ENCODE measurements around the gene HDAC11. TPM values are rescaled to one million over a fixed set of nuclear protein-coding genes. Genes with fewer than 3 reads are reported as not detected.
A peak's percentile ranks its signal among the peaks of the same experiment; 100 is the strongest.

Gene HDAC11
- total and polyA plus RNA-seq, 2 of the 4 experiments (the other 2 are of a cell fraction) = 9.1 to 11.4 TPM

GRCh38 chr3:13465236-13465873 is 14.8 kb upstream of the HDAC11 start:
- 6% methylated on average over 2 of the region's 4 CpGs; no CpG with 5 or more reads in 1 of the 2 experiments for WGBS, 2 experiments (ENCODE audit: extremely low coverage in 2 of 2, insufficient read length in 1 of 2)
- H2AFZ ChIP-seq (replicated peaks; ENCODE audit: low read length, poor library complexity) = peak overlapping the region; percentile 58
- H4K5ac ChIP-seq (ENCODE audit: low read depth, low read length) = no peak overlapping the region
- H3K9ac ChIP-seq (ENCODE audit: low read depth, low read length) = no peak overlapping the region
- POLR2A ChIA-PET (ENCODE audit: unreplicated experiment) = no interaction called here
- H2BK5ac ChIP-seq (ENCODE audit: low read depth, low read length, poor library complexity, severe bottlenecking) = no peak overlapping the region
- BruUV-seq (replicated peaks) = no TSS peak
- DNase-seq (no peak), ATAC-seq (ENCODE audit: low read depth) (no peak)
- H3K27ac ChIP-seq (ENCODE audit: insufficient read depth, low read length) = no peak overlapping the region
- H3K36me3 ChIP-seq (ENCODE audit: control insufficient read depth, insufficient read depth, low read length) = no peaks in the 10 kb centered on the region
- no peak overlapping the region for H2BK120ac ChIP-seq (ENCODE audit: low read depth, low read length)
- H3K27me3 ChIP-seq (ENCODE audit: control insufficient read depth, insufficient read depth, low read length) = peaks cover 27% of the 10 kb centered on the region
- dilution Hi-C loops (cut with HindIII; ENCODE audit: low sequenced_read_pairs, unreplicated experiment) = no loop called here
- H4K20me1 ChIP-seq (ENCODE audit: insufficient read depth, low read length) = no peaks in the 10 kb centered on the region
- no peaks in the 10 kb centered on the region for H3K9me1 ChIP-seq (ENCODE audit: insufficient read depth, low read length)
- TF ChIP-seq, protein P1, sequence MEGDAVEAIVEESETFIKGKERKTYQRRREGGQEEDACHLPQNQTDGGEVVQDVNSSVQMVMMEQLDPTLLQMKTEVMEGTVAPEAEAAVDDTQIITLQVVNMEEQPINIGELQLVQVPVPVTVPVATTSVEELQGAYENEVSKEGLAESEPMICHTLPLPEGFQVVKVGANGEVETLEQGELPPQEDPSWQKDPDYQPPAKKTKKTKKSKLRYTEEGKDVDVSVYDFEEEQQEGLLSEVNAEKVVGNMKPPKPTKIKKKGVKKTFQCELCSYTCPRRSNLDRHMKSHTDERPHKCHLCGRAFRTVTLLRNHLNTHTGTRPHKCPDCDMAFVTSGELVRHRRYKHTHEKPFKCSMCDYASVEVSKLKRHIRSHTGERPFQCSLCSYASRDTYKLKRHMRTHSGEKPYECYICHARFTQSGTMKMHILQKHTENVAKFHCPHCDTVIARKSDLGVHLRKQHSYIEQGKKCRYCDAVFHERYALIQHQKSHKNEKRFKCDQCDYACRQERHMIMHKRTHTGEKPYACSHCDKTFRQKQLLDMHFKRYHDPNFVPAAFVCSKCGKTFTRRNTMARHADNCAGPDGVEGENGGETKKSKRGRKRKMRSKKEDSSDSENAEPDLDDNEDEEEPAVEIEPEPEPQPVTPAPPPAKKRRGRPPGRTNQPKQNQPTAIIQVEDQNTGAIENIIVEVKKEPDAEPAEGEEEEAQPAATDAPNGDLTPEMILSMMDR (conservative IDR thresholded peaks at IDR 0.05; ENCODE audit: low read depth, low read length) = no peak
- TF ChIP-seq RCOR1 (IDR thresholded peaks at IDR 0.05; ENCODE audit: insufficient replicate concordance, low read length) (no peak), NFE2L2 (IDR thresholded peaks at IDR 0.05; ENCODE audit: low read depth, low read length) (no peak), CHD1 (IDR thresholded peaks at IDR 0.05; ENCODE audit: low read depth, low read length) (no peak), MAFK (IDR thresholded peaks at IDR 0.05; ENCODE audit: low read depth, low read length) (no peak), RFX5 (IDR thresholded peaks at IDR 0.05; ENCODE audit: low read depth, low read length) (no peak), POLR2A (IDR thresholded peaks at IDR 0.05; ENCODE audit: low read depth, low read length) (no peak), RAD21 (IDR thresholded peaks at IDR 0.05; ENCODE audit: low read length) (no peak), USF2 (IDR thresholded peaks at IDR 0.05; ENCODE audit: low read depth, low read length) (no peak), MAZ (IDR thresholded peaks at IDR 0.05; ENCODE audit: borderline replicate concordance, low read depth, low read length) (no peak), SMC3 (IDR thresholded peaks at IDR 0.05; ENCODE audit: low read depth, low read length) (no peak), ELK1 (IDR thresholded peaks at IDR 0.05; ENCODE audit: borderline replicate concordance, low read depth, low read length) (no peak), CEBPB (IDR thresholded peaks at IDR 0.05; ENCODE audit: low read depth, low read length) (no peak), MXI1 (IDR thresholded peaks at IDR 0.05; ENCODE audit: borderline replicate concordance, low read depth, low read length) (no peak), BHLHE40 (IDR thresholded peaks at IDR 0.05; ENCODE audit: low read depth, low read length) (no peak)
- no peak overlapping the region for H3K14ac ChIP-seq (replicated peaks; ENCODE audit: low read depth, low read length)
- H2BK20ac ChIP-seq (ENCODE audit: low read depth, low read length) = no peak overlapping the region
- no peak overlapping the region for H3K56ac ChIP-seq (ENCODE audit: extremely low read depth, insufficient read depth, low read length)
- H3K18ac ChIP-seq (ENCODE audit: low read depth, low read length) = no peak overlapping the region
- no peak overlapping the region for H2AK9ac ChIP-seq (replicated peaks; ENCODE audit: low read depth, low read length, poor library complexity)
- no peak overlapping the region for H2BK15ac ChIP-seq (ENCODE audit: low read depth, low read length)
- H3K4ac ChIP-seq (ENCODE audit: low read depth, low read length) = no peak overlapping the region
- H4K91ac ChIP-seq (ENCODE audit: insufficient read depth, low read depth, low read length) = no peak overlapping the region
- intact Hi-C loops (cut with micrococcal nuclease) = no loop called here
- H3K4me2 ChIP-seq (ENCODE audit: low read depth, low read length) = no peak overlapping the region
- in situ Hi-C loops (cut with MboI; ENCODE audit: low sequenced_read_pairs) = no loop called here
- H2AK5ac ChIP-seq (ENCODE audit: low read depth, low read length) = no peak overlapping the region
- H4K8ac ChIP-seq (ENCODE audit: low read depth in 2 of 2, low read length in 2 of 2) = no peak overlapping the region
- H3K4me1 ChIP-seq (ENCODE audit: control insufficient read depth, insufficient read depth, low read length) = no peaks in the 10 kb centered on the region
- H3K79me1 ChIP-seq (ENCODE audit: low read depth in 1 of 2, low read length in 2 of 2) = no peaks in the 10 kb centered on the region
- CTCF ChIA-PET = no interaction called here
- H3K9me3 ChIP-seq (ENCODE audit: control insufficient read depth, insufficient read depth, low read length) = no peaks in the 10 kb centered on the region
- no peak overlapping the region for H3K23ac ChIP-seq (ENCODE audit: low read depth, low read length)
- H3K4me3 ChIP-seq (ENCODE audit: insufficient read depth, low read depth, low read length) = no peak overlapping the region

Data from IMR-90 (cell line).